Activated T-helper 1 cell treated with anti-CD3 and anti-CD28 coated beads, Interleukin-2, amount 50 U/mL, for 16 hours (primary cell): ENCODE results near the gene CDK6.
A peak's percentile ranks its signal among the peaks of the same experiment; 100 is the strongest.

Experiments used
- DNase-seq, 2 donors: peaks; one replicate each; pipeline ENCODE4 v3.0.0-alpha.2; 2020; ENCODE audit warnings: low read depth in 1 of 2, low spot score in 1 of 2

The CDK6 gene

GRCh38 chr7:92685136-92686042, 151.0 kb downstream of the CDK6 start:
- peak in 1 of 2 donors; percentile 27 for DNase-seq

GRCh38 chr7:92684274-92684673, 152.1 kb downstream of the CDK6 start:
- DNase-seq: no peak

GRCh38 chr7:92682903-92683539, 153.4 kb downstream of the CDK6 start:
- no peak for DNase-seq

DNA sequence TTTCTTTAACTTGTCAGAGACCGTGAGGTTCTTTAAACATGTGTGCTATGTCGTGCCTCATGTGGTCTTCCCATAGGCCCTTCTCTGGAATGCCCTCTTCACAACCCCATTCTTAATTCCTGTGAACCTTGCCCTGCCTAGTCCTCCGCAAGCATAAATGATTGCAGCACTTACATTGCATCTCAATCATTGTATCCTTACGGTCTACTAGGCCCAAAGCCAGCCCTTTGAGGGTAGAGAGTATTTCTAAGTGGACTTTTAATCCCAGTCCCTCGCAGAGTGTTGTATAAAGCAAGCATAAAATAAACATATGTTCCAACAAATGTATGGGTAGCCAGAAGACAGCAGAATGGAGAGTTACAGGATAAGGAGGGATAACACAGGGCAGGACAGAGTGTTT, 154.0 kb downstream of the CDK6 start:
- DNase-seq: no peak

DNA sequence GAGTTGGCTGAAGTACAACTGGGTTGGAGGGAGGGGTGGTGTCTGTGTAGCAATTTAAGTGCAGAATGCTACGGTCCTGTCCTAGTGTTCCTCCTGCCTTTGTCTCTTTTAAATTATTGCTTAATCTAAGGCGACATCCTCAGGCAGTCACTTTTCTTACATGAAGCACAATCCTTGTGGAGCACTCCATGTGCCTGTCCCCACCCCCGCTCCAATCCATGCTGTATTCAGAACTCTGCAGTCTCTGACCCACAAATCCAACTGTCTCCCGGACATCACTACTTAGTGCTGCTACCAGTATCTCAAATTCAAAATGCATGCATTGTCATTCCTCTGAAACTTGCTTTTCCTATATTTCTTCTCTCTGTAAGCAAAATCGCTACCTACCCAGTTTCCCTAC, 154.7 kb downstream of the CDK6 start:
- DNase-seq: no peak

- DNase-seq: no peak
Observed at GRCh38 chr7:92680442-92680841, 155.9 kb downstream of the CDK6 start.

GRCh38 chr7:92678291-92678920, 158.0 kb downstream of the CDK6 start:
- DNase-seq: no peak

DNA sequence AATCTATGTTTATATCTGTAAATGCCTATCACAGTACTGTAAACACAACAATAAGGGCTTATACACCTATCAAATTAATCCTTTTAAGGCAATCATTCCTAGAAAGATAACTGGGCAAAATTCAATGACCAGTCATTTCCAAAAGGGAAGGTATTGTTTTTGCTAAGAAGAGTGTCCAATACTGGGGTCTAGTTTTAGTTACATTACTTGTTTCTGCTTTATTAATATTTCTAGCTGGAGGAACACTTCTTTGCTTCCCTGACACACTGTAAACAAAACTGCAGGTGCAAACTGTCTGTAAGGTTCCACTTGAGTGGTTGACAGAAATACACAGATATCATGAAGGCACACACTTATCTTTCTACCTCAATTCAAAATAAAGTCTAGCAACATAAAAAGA, 162.0 kb downstream of the CDK6 start:
- DNase-seq: no peak

GRCh38 chr7:92671505-92672169, 164.7 kb downstream of the CDK6 start:
- no peak for DNase-seq

GRCh38 chr7:92670204-92670851, 166.0 kb downstream of the CDK6 start:
- DNase-seq: no peak

- no peak for DNase-seq
Observed at GRCh38 chr7:92669616-92670165, 166.7 kb downstream of the CDK6 start.

DNA sequence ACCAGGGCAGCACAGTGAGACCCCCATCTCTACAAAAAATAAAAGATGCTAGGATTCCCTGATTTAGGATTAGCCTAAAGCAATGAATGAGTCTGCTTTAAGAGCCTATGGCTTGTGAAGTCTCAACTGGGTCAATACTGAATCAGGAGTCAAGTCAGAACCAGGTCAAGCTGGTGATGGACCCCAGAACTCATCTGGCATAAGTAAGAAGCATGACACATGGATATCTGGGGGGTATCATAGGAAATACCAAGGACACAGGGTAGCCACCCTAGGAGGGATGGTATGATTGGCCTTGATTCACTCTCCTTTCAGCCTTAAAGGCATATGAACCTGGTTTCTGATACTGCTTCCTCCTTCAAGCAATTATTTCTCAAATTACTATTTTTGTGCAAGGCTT, 167.8 kb downstream of the CDK6 start:
- DNase-seq: no peak

DNA sequence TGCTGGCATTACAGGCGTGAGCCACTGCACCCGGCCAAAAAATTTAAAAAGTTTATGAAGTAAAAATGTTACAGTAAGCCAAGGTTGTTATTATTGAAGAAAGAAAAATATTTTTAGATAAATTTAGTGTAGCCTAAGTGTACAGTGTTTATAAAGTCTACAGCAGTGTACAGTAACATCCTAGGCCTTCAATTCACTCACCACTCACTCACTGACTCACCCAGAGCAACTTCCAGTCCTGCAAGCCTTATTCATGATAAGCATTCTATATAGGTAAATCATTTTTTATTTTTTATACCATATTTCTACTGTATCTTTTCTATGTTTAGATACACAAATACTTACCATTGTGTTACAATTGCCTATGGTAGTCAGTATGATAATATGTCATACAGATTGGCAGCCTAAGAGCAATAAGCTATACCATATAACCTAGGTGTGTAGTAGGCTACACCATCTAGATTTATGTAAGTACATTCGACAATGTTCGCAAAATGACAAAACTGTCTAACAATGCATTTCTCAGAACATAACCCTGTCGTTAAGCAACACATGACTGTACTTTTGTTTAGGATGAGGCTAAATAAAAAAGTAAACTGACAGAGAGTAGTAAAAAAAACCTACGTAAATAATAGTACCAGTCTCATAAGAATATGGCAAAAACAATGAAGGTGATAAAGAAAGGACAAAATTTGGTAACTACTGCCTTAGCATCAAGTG, 168.4 kb downstream of the CDK6 start:
- no peak for DNase-seq

- DNase-seq: no peak
Observed at GRCh38 chr7:92665926-92666325, 170.4 kb downstream of the CDK6 start.

GRCh38 chr7:92661651-92662050, 174.7 kb downstream of the CDK6 start:
- no peak for DNase-seq

GRCh38 chr7:92658671-92659070, 177.7 kb downstream of the CDK6 start:
- DNase-seq: no peak

DNA sequence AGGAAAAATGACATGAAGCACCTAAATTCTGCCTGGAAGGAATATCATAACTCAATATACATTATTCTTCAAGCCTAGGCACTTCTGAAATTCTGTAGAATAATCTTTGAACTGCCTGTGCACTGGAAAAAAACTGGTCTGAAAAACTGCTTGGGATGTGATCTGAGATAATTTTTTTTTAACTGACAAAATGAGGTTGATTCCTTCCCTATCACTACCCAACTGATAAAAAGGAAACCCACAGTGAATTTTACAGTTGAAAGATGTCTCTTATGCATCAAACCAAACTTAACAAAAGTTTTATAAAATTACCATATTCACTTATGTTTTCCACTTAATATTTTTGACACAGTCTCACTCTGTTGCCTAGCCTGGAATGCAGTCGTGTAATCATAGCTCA, 179.0 kb downstream of the CDK6 start:
- no peak for DNase-seq

DNA sequence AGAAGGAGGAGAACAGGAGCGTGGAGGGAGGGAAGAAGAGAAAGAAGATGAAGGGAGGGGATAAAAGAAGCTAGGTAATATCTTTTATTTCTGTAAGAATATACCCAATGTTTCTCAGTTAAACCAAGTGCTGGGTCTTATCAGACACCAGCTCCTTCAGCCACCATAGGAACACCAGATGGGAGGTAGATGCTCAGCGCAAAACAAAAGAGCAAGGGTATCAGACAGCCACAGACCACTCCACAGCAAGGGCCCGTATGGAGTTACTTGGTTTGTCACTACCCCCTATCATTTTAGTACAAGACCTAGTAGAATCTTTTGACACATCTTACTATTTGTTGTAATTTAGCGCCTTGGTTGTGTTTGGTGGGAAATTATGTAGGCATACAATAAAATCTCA, 180.3 kb downstream of the CDK6 start:
- DNase-seq: no peak

DNA sequence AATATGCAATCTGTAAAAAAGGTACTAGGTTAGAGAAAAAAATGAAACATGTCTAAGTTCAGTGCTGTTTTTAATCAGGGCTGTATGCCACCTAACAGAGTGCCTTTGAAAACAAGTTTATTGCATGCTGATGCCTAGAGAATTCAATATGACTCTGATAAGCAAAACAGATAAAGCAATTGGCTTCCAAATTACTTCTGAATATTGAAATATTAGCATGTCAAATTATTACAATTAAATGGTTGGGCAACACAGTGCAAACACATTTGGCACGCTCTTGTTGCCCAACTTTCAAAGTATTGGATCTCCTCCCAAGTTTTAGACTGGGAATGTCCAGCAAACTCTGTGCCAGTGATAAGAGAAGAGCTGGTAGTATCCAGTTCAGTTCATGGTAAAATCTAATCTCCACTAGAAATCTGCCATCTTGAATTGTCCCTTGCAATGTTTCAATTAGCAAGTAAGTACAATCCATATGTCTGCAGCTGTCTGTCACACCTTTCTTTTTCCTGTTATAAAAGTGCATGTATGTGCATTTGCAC, 181.0 kb downstream of the CDK6 start:
- no peak for DNase-seq

- DNase-seq: no peak
Observed at GRCh38 chr7:92653136-92653535, 183.2 kb downstream of the CDK6 start.
